PC-3 (cell line): ENCODE data around the gene ABCB7. TPM values are rescaled to one million over a fixed set of nuclear protein-coding genes. Genes with fewer than 3 reads are reported as not detected.
A peak's percentile ranks its signal among the peaks of the same experiment; 100 is the strongest.
"Not testable (repeated sequence)": the region's sequence is repeated elsewhere in the genome, so short reads cannot be mapped to it uniquely, and the experiment has no call there.

Experiments used
- ATAC-seq: fragments of 200-7000 bp; cut with Tn5 transposase; 2 replicates; pipeline ENCODE4 v1.9.1; 2020; ENCODE audit warnings: mild to moderate bottlenecking, moderate library complexity
- BruUV-seq: library from RNA; stranded (reverse); fragments of 400-500 nt; replicated peaks from 2 replicates; lab custom pipeline; 2021; lab: Mats Ljungman, UMichigan
- CTCF ChIA-PET: fragments of 300-600 bp; sonication (Branson Sonifier 250); formaldehyde crosslinking; loops from one replicate; lab custom pipeline; 2022; ENCODE audit warnings: antibody characterized with exemption; lab: Charles Lee
- POLR2A ChIA-PET: fragments of 300-600 bp; sonication (Branson Sonifier 250); formaldehyde crosslinking; loops from one replicate; lab custom pipeline; 2022; ENCODE audit warnings: antibody characterized with exemption; ENCODE audit not compliant: unreplicated experiment; lab: Charles Lee
- DNase-seq: peaks from one replicate; pipeline ENCODE4 v3.0.0-alpha.2; 2015
- H2AFZ ChIP-seq: fragments of 300-600 bp; sonication (generic); 2 replicates; pipeline ENCODE4 v1.6.0; 2016; ENCODE audit warnings: antibody characterized with exemption, low read length
- H3F3A ChIP-seq: fragments of 300-600 bp; sonication (generic); one replicate; pipeline ENCODE4 v1.6.0; 2017; ENCODE audit warnings: antibody characterized with exemption, low read length, control low read depth, mild to moderate bottlenecking; ENCODE audit not compliant: unreplicated experiment
- H3K27ac ChIP-seq: fragments of 300-600 bp; sonication (generic); 2 replicates; pipeline ENCODE4 v1.5.1; 2016; ENCODE audit warnings: mild to moderate bottlenecking, low read length
- H3K27me3 ChIP-seq: fragments of 300-600 bp; sonication (generic); 2 replicates; pipeline ENCODE4 v1.6.1; 2016; ENCODE audit warnings: low read length, mixed read lengths
- H3K36me3 ChIP-seq: fragments of 300-600 bp; sonication (generic); 2 replicates; pipeline ENCODE4 v1.6.1; 2016; ENCODE audit warnings: low read depth, mixed run types, low read length, mixed read lengths
- H3K4me1 ChIP-seq: fragments of 300-600 bp; sonication (generic); 2 replicates; pipeline ENCODE4 v1.5.1; 2016; ENCODE audit warnings: low read length; ENCODE audit not compliant: insufficient read depth
- H3K4me2 ChIP-seq: fragments of 300-600 bp; sonication (generic); 2 replicates; pipeline ENCODE4 v1.6.0; 2016; ENCODE audit warnings: low read length
- H3K4me3 ChIP-seq: fragments of 300-600 bp; sonication (generic); 2 replicates; pipeline ENCODE4 v1.5.1; 2016; ENCODE audit warnings: mild to moderate bottlenecking, low read length, mixed read lengths
- H3K79me2 ChIP-seq: fragments of 300-600 bp; sonication (generic); 2 replicates; pipeline ENCODE4 v1.6.1; 2017; ENCODE audit warnings: low read length, mixed read lengths
- H3K9ac ChIP-seq: fragments of 300-600 bp; sonication (generic); 2 replicates; pipeline ENCODE4 v1.6.0; 2016; ENCODE audit warnings: mild to moderate bottlenecking, low read length
- H3K9me2 ChIP-seq: fragments of 300-600 bp; sonication (generic); replicated peaks from 2 replicates; pipeline ENCODE4 v1.6.1; 2016; ENCODE audit warnings: mixed run types, low read length, mixed read lengths
- H3K9me3 ChIP-seq: fragments of 300-600 bp; sonication (generic); 2 replicates; pipeline ENCODE4 v1.6.1; 2016; ENCODE audit warnings: low read length, mixed read lengths
- H4K20me1 ChIP-seq: fragments of 300-600 bp; sonication (generic); 2 replicates; pipeline ENCODE4 v1.6.1; 2016; ENCODE audit warnings: low read length, mixed read lengths
- CTCF ChIP-seq: fragments of 300-600 bp; sonication (generic); conservative IDR thresholded peaks from 2 replicates; pipeline ENCODE4 v1.5.1; 2017; ENCODE audit warnings: antibody characterized with exemption, low read depth, mild to moderate bottlenecking, low read length
- EZH2 ChIP-seq: fragments of 300-600 bp; sonication (generic); IDR thresholded peaks from one replicate; pipeline ENCODE4 v1.6.1; 2017; ENCODE audit warnings: antibody characterized with exemption, mild to moderate bottlenecking, low read length; ENCODE audit not compliant: unreplicated experiment
- EZH2phosphoT487 ChIP-seq: fragments of 300-600 bp; sonication (generic); IDR thresholded peaks from 2 replicates; pipeline ENCODE4 v1.6.1; 2018; ENCODE audit warnings: mild to moderate bottlenecking, antibody characterized with exemption, low read length, borderline replicate concordance
- intact Hi-C: fragments of 100-400 bp; cut with micrococcal nuclease; formaldehyde crosslinking; loops from 2 replicates; pipeline ENCODE4 v1.9.0; 2023
- total RNA-seq: library from RNA; depleted of rRNA; stranded (reverse); fragments of >200 nt; gene quantifications from 2 replicates; pipeline ENCODE4 v1.2.3, GENCODE V29; 2014

Gene ABCB7
- total RNA-seq, 1 experiment from 2014 or later: 34.6 TPM

DNA sequence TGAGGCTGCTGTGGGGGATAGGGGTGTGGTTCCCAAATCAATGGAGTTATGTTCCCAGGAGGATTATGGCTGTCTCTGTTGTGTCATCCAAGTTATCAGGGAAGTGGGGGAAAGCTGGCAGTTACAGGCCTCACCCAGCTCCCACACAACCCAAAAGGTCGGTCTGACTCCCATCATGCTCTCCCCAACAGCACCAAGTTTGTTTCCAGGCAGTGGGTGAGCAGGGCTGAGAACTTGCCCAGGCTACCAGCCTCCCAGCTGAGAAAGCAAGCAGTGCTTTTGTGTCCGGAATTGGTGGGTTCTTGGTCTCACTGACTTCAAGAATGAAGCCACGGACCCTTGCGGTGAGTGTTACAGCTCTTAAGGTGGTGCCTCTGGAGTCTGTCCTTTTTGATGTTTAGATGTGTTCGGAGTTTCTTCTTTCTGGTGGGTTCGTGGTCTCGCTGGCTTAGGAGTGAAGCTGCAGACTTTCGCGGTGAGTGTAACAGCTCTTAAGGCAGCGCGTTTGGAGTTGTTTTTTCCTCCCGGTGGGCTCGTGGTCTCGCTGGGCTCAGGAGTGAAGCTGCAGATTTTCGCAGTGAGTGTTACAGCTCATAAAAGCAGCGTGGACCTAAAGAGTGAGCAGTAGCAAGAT, 16.3 kb upstream of the ABCB7 start:
- H3K27ac ChIP-seq, H2AFZ ChIP-seq, H3K4me2 ChIP-seq, H3K4me3 ChIP-seq, intact Hi-C loops, BruUV-seq, H3F3A ChIP-seq, H3K9me2 ChIP-seq, DNase-seq, ATAC-seq, CTCF ChIA-PET, H3K27me3 ChIP-seq, POLR2A ChIA-PET, H3K9ac ChIP-seq, H3K36me3 ChIP-seq, H4K20me1 ChIP-seq, H3K4me1 ChIP-seq, H3K9me3 ChIP-seq, H3K79me2 ChIP-seq: not testable (repeated sequence)

- H3K27me3 ChIP-seq: no peaks in the 10 kb centered on the region
- BruUV-seq: no TSS peak
Measured at GRCh38 chrX:75158054-75158453, 2.0 kb upstream of the ABCB7 start.

GRCh38 chrX:75156531-75156945, 455 bp upstream of the ABCB7 start:
- H3K4me1 ChIP-seq: peaks cover 14% of the 10 kb centered on the region
- peaks cover 32% of the 10 kb centered on the region for H3K79me2 ChIP-seq
- POLR2A ChIA-PET: no interaction called here
- no peaks in the 10 kb centered on the region for H3K27me3 ChIP-seq
- peak overlapping the region; percentile 86 for H3K4me2 ChIP-seq
- H4K20me1 ChIP-seq: no peaks in the 10 kb centered on the region
- DNase-seq: no peak
- no peaks in the 10 kb centered on the region for H3K36me3 ChIP-seq
- peak; percentile 14 for ATAC-seq
- H3F3A ChIP-seq: no peaks in the 10 kb centered on the region
- CTCF ChIA-PET: no interaction called here
- peak overlapping the region; percentile 85 for H3K4me3 ChIP-seq
- peak overlapping the region; percentile 4; the same call in 1 of the 2 replicates for H3K27ac ChIP-seq
- H3K9me2 ChIP-seq: no peaks in the 10 kb centered on the region
- TF ChIP-seq CTCF (no peak), EZH2 (no peak), EZH2phosphoT487 (no peak)
- H3K9ac ChIP-seq: peak overlapping the region; percentile 83
- BruUV-seq: TSS peak; percentile 93
- no peaks in the 10 kb centered on the region for H3K9me3 ChIP-seq
- H2AFZ ChIP-seq: peak overlapping the region; percentile 98
- intact Hi-C loops: loop anchor here (5.0 to 10.0 kb wide), 2 partner anchors 121 to 122 kb away; no protein-coding TSS in a partner anchor

More at GRCh38 chrX:75158054-75158453, 2.0 kb upstream of the ABCB7 start:
- no peak overlapping the region for H3K4me3 ChIP-seq
- ATAC-seq (no peak), DNase-seq (no peak)
- intact Hi-C loops: loop anchor here (5.0 to 10.0 kb wide), 2 partner anchors 119 to 123 kb away; no protein-coding TSS in a partner anchor
- no peaks in the 10 kb centered on the region for H3K9me3 ChIP-seq
- no peak overlapping the region for H3K4me2 ChIP-seq
- H3K36me3 ChIP-seq: no peaks in the 10 kb centered on the region
- H3K27ac ChIP-seq: no peak overlapping the region
- H3F3A ChIP-seq: no peaks in the 10 kb centered on the region
- H4K20me1 ChIP-seq: no peaks in the 10 kb centered on the region
- H3K79me2 ChIP-seq: peaks cover 27% of the 10 kb centered on the region
- TF ChIP-seq EZH2phosphoT487 (no peak), CTCF (no peak), EZH2 (no peak)
- ChIA-PET POLR2A (no interaction called here), CTCF (no interaction called here)
- H3K4me1 ChIP-seq: peaks cover 14% of the 10 kb centered on the region
- H2AFZ ChIP-seq: no peak overlapping the region
- no peaks in the 10 kb centered on the region for H3K9me2 ChIP-seq
- no peak overlapping the region for H3K9ac ChIP-seq
